Right ventricle myocardium inferior (tissue), 1 donor: Measurements from ENCODE around the gene TLCD2. TPM values are rescaled to one million over a fixed set of nuclear protein-coding genes. Genes with fewer than 3 reads are reported as not detected.

ENCODE experiments used
- ATAC-seq: fragments of 200-7000 bp; cut with Tn5 transposase; one replicate; pipeline ENCODE4 v1.9.1; 2020; ENCODE audit warnings: mild to moderate bottlenecking, moderate library complexity
- DNase-seq: peaks from one replicate; pipeline ENCODE4 v3.0.0; 2021; ENCODE audit errors: missing footprints
- intact Hi-C: fragments of 100-400 bp; cut with DNase I; formaldehyde crosslinking; loops from one replicate; pipeline ENCODE4 v1.11.0; 2022
- total RNA-seq: library from RNA; stranded (reverse); fragmentation: NEBNext Ultra II Directional; extraction: Animal tissue kit (Norgen Biotek cat#: 25700); gene quantifications from one replicate; pipeline ENCODE4 v1.2.1, GENCODE V29; 2021
- donor health status: DM: no; HTN: yes; CAD: no; lungs with severe emphysema.

The TLCD2 gene
- total RNA-seq, 1 donor from 2014 or later: 2.4 TPM

DNA sequence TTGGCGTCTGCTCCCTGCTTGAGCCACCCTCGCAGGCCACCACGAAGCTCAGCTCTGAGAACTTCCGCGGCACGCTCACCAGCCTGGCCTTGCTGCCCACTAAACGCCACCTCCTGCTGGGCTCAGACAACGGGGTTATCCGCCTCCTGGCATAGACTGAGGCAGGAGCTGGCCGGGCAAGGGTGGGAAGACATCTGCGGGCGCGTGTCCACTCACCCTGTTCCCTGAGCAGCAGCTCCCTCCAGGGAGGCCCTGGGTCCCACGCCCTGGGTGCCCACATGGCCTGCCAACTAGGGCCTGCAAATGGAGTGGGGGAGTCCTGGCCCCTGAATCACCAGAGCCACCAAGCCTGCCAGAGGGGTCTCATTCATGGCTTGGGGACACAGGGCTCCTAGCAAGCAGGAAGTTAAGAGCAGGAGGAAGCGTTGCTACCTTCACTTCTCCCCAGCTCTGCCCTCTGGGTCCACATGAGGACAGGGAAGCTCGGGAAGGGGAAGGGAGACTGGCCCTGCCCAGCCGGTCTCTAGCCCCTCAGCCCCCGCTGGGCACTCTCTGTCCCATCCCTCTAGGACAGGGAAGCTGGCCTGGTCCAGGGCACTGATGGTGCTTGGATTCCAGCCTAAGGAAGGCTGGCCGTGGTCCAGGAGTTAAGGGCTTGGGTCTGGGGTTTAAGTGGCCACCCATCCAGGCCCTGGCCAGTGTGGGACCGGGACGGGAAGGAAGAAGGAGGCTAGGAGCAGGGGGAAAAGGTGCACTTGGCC lies 27.5 kb upstream of the TLCD2 start:
- DNase-seq (no peak), ATAC-seq (peak; percentile 37)
- intact Hi-C loops: no loop called here

DNA sequence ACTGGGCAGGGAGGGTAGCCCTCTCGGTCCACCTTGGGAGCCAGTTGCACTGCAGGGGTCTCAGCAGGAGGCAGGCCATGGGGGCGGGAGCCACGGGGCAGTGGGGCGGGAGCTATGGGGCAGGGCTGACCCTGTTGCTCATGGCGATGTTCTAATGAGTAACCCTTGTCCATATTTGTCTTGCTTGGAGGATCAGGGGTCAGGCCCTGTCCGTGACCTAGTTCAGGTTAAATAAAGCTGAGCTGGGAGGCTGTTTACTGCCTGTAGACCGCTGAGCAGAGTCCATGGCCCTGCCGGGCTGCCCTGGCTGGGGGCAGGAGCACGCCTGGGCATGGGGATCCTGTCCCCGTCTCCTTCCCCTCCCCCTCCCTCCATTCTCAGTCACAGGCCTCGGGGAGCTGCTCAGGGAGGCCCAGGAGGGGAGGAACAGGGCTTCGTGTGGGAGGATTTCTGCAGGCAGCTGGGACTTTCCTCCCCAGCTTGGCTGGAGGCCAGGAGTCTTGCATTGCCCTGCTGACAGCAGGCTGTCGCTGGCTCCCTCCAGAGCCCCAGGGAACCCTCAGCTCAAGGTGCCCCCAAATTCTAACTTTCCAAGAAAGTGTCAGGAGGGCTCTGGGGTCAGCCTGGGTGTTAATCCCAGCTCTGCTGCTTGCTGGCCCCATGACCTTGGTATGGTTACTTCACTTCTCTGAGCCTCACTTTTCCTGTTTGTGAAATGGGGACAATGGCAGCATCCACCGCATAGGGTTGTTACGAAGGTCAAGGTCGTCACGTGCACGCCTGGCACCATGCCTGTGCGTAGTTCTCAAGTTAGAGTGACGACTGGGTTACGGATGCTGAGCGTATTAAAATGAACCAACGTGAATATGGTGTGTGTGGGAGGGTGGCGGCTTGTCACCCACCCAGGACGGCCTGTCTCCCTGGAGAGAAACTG lies 26.4 kb upstream of the TLCD2 start:
- intact Hi-C loops: no loop called here
- ATAC-seq (peak; percentile 78), DNase-seq (peak; percentile 83)

- no peak for ATAC-seq
- no peak for DNase-seq
- intact Hi-C loops: no loop called here
Measured at GRCh38 chr17:1735834-1736347, 25.7 kb upstream of the TLCD2 start.

- ATAC-seq (no peak), DNase-seq (no peak)
- intact Hi-C loops: no loop called here
Measured at GRCh38 chr17:1735418-1735817, 25.2 kb upstream of the TLCD2 start.

- intact Hi-C loops: no loop called here
- ATAC-seq (no peak), DNase-seq (no peak)
Measured at GRCh38 chr17:1733759-1734158, 23.6 kb upstream of the TLCD2 start.

DNA sequence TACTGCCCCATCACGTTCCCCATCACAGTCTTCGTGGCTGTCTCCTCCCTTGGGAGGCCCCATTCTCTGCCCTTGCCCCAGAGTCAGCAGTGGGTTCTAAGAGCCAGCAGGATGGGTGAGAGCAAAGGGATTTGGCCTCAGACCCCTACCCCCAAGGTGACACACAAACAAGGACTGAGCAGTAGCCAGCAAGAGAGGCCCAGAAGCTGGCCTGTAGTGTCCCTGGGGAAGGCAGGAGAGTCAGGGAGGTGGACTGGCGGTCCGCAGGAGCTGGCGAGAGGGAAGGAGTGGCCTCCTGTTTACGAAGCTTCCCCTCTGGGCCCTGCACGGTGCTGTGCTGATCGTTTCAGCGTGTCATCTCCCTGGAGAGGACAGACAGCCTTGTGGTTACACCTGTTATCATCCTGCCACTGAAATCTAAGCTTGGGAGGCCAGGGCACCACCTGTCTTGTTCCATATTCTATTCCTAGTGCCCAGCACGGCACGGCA lies 22.7 kb upstream of the TLCD2 start:
- intact Hi-C loops: no loop called here
- no peak for DNase-seq
- no peak for ATAC-seq

DNA sequence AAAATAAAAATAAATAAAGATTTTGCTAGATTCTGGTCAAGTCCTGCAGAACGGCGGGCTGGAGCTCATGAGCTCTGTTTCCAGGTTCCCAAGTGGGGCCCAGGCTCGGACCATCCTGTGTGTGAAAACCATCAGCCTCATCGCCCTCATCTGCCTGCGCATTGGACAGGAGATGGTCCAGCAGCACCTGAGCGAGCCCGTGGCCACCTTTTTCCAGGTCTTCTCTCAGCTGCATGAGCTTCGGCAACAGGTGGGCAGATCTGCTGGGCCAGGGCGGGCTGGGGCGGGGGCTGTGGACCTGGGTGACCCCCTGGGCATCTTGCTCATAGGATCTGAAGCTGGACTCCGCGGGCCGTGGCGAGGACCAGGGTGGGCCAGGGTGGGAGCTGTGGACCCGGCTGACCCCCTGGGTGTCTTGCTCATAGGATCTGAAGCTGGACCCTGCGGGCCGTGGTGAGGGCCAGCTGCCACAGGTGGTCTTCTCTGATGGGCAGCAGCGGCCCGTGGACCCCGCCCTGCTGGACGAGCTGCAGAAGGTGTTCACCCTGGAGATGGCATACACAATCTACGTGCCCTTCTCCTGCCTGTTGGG lies 22.2 kb upstream of the TLCD2 start:
- no peak for ATAC-seq
- no peak for DNase-seq
- intact Hi-C loops: no loop called here

- no peak for ATAC-seq
- DNase-seq: no peak
- intact Hi-C loops: no loop called here
Measured at GRCh38 chr17:1731194-1731506, 21.0 kb upstream of the TLCD2 start.

- ATAC-seq (peak; percentile 85), DNase-seq (peak; percentile 93)
- intact Hi-C loops: no loop called here
Measured at GRCh38 chr17:1730326-1731193, 20.4 kb upstream of the TLCD2 start.

DNA sequence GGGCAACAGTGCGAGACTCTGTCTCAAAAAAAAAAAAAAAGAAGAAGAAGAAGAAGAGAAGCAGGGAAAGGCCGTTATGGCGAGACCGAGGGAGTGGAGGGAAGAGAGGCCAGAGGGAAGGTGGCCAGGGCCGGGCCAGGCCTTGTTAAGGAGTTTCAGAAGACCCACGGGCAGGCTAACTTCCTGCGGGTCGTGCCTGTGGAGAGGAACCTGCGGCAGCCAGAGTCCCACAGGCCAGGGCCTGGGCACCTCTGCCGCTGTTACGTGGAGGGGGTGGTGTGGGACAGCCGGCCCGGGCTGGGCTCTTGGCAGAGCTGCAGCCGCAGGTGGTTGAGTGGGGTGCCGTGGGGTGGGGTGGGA lies 19.8 kb upstream of the TLCD2 start:
- DNase-seq: no peak
- peak; percentile 16 for ATAC-seq
- intact Hi-C loops: no loop called here

DNA sequence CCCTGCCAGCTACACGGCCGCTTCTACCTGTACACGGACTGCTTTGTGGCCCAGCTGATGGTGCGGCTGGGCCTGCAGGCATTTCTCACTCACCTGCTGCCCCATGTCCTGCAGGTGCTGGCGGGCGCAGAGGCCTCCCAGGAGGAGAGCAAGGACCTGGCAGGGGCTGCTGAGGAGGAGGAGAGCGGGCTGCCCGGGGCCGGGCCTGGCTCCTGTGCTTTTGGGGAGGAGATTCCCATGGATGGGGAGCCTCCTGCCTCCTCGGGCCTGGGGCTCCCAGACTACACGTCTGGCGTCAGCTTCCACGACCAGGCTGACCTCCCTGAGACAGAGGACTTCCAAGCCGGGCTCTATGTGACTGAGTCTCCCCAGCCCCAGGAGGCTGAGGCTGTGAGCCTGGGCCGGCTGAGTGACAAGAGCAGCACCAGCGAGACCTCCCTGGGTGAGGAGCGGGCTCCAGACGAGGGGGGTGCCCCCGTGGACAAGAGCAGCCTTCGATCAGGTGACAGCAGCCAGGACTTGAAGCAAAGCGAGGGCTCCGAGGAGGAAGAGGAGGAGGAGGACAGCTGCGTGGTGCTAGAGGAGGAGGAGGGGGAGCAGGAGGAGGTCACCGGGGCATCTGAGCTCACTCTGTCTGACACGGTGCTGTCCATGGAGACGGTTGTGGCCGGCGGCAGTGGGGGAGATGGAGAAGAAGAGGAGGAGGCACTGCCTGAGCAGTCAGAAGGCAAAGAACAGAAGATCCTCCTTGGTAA lies 17.9 kb upstream of the TLCD2 start:
- ATAC-seq (no peak), DNase-seq (peak; percentile 59)
- intact Hi-C loops: no loop called here

GRCh38 chr17:1727258-1727789 lies 17.1 kb upstream of the TLCD2 start:
- ATAC-seq (no peak), DNase-seq (no peak)
- intact Hi-C loops: no loop called here

DNA sequence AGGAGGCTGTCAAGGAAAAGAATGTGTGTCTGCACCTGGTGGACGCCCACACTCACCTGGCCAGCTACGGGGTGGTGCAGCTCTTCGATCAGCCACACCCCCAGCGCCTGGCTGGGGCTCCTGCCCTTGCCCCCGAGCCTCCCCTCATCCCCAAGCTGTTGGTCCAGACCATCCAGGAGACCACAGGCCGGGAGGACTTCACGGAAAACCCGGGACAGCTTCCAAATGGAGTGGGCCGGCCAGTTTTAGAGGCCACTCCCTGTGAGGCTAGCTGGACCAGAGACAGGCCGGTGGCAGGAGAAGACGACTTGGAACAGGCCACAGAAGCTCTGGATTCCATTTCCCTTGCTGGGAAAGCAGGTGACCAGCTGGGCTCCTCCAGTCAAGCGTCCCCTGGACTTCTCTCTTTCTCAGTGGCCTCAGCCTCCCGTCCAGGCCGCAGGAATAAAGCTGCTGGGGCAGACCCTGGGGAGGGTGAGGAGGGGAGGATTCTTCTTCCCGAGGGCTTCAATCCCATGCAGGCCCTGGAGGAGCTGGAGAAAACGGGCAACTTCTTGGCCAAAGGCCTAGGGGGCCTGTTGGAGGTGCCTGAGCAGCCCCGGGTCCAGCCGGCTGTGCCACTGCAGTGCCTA lies 16.6 kb upstream of the TLCD2 start:
- intact Hi-C loops: no loop called here
- DNase-seq (peak; percentile 1), ATAC-seq (no peak)

GRCh38 chr17:1725642-1726511 lies 15.7 kb upstream of the TLCD2 start:
- DNase-seq (peak; percentile 39), ATAC-seq (no peak)
- intact Hi-C loops: loop anchor here (2.0 kb wide), 1 partner anchor 57 kb away; no protein-coding TSS in a partner anchor

GRCh38 chr17:1724869-1725641 lies 14.9 kb upstream of the TLCD2 start:
- DNase-seq: peak; percentile 78
- intact Hi-C loops: loop anchor here (2.0 to 5.0 kb wide), 4 partner anchors 37 to 142 kb away; partner anchors contain the start of gene SERPINF1
- ATAC-seq: peak; percentile 49
